HG03571 (cell line): ENCODE data around the gene UNKL.

Experiments
- ATAC-seq: cut with Tn5 transposase; IDR thresholded peaks from one replicate; pipeline ENCODE4 v1.9.1; 2021; ENCODE audit not compliant: unreplicated experiment

Gene UNKL

GRCh38 chr16:1407753-1408152 lies 6.8 kb downstream of the UNKL start:
- no peak for ATAC-seq

- ATAC-seq = no peak
Measured at GRCh38 chr16:1403733-1404132, 10.8 kb downstream of the UNKL start.

- no peak for ATAC-seq
Measured at GRCh38 chr16:1403036-1403435, 11.5 kb downstream of the UNKL start.

GRCh38 chr16:1401758-1402154 lies 12.7 kb downstream of the UNKL start:
- no peak for ATAC-seq

- ATAC-seq = no peak
Measured at GRCh38 chr16:1401061-1401757, 13.3 kb downstream of the UNKL start.

- ATAC-seq = no peak
Measured at GRCh38 chr16:1398826-1399581, 15.5 kb downstream of the UNKL start.

GRCh38 chr16:1398351-1398750 lies 16.2 kb downstream of the UNKL start:
- no peak for ATAC-seq

- ATAC-seq = no peak
Measured at GRCh38 chr16:1397779-1398178, 16.7 kb downstream of the UNKL start.

GRCh38 chr16:1395444-1396031 lies 19.0 kb downstream of the UNKL start:
- no peak for ATAC-seq

- ATAC-seq = no peak
Measured at GRCh38 chr16:1394367-1394951, 20.0 kb downstream of the UNKL start.

- no peak for ATAC-seq
Measured at GRCh38 chr16:1393613-1394176, 20.8 kb downstream of the UNKL start.

- no peak for ATAC-seq
Measured at GRCh38 chr16:1392826-1393225, 21.7 kb downstream of the UNKL start.

GRCh38 chr16:1390239-1390779 lies 24.2 kb downstream of the UNKL start:
- no peak for ATAC-seq

GRCh38 chr16:1389762-1390161 lies 24.7 kb downstream of the UNKL start:
- ATAC-seq = no peak

- no peak for ATAC-seq
Measured at GRCh38 chr16:1387331-1387730, 27.2 kb downstream of the UNKL start.

- no peak for ATAC-seq
Measured at GRCh38 chr16:1385232-1385631, 29.3 kb downstream of the UNKL start.

- no peak for ATAC-seq
Measured at GRCh38 chr16:1383556-1383955, 30.9 kb downstream of the UNKL start.

GRCh38 chr16:1381612-1382406 lies 32.7 kb downstream of the UNKL start:
- no peak for ATAC-seq

GRCh38 chr16:1380195-1380594 lies 34.3 kb downstream of the UNKL start:
- ATAC-seq = no peak

- ATAC-seq = no peak
Measured at GRCh38 chr16:1379304-1380076, 35.0 kb downstream of the UNKL start.
